Kidney (tissue), 14 donors: ENCODE results near the gene GTF2IRD1. TPM values are rescaled to one million over a fixed set of nuclear protein-coding genes. Genes with fewer than 3 reads are reported as not detected.

Experiments
- DNase-seq, 5 donors: peaks; one replicate each; pipeline ENCODE4 v3.0.0-alpha.2; 2013 to 2020
- FAIRE-seq: peaks from 2 replicates; lab custom pipeline; 2012; peaks lifted over from hg19 to GRCh38; lab: Jason Lieb, UNC
- H3K27ac ChIP-seq, 2 donors: one replicate each; pipeline ENCODE4 v1.7.0; 2013; ENCODE audit warnings: low read depth in 2 of 2, low read length in 2 of 2, inconsistent platforms in 1 of 2
- H3K27me3 ChIP-seq: one replicate; pipeline ENCODE4 v1.7.1; 2013; ENCODE audit warnings: low read length, inconsistent platforms; ENCODE audit not compliant: control insufficient read depth, insufficient read depth
- H3K36me3 ChIP-seq, 3 donors: one replicate each; pipeline versions ENCODE4 v1.7.0 to v1.7.1; 2013; ENCODE audit warnings: low read length in 3 of 3, control low read depth in 1 of 3, inconsistent platforms in 1 of 3; ENCODE audit not compliant: insufficient read depth in 3 of 3, control insufficient read depth in 2 of 3
- H3K4me1 ChIP-seq, 3 donors: one replicate each; pipeline versions ENCODE4 v1.7.0 to v1.7.1; 2013; ENCODE audit warnings: low read length in 3 of 3, inconsistent platforms in 1 of 3, low read depth in 1 of 3; ENCODE audit not compliant: control insufficient read depth in 2 of 3, insufficient read depth in 2 of 3
- H3K4me3 ChIP-seq, 3 donors: one replicate each; pipeline versions ENCODE4 v1.7.0 to v1.8.1; 2013; ENCODE audit warnings: low read length in 3 of 3, control low read depth in 1 of 3, inconsistent platforms in 1 of 3
- H3K9ac ChIP-seq, 3 donors: one replicate each; pipeline versions ENCODE4 v1.7.0 to v1.7.1; 2013; ENCODE audit warnings: low read length in 3 of 3, control low read depth in 1 of 3, inconsistent platforms in 1 of 3
- H3K9me3 ChIP-seq, 3 donors: one replicate each; pipeline versions ENCODE4 v1.7.0 to v1.7.1; 2013; ENCODE audit warnings: low read length in 3 of 3, control low read depth in 1 of 3, inconsistent platforms in 1 of 3; ENCODE audit not compliant: control insufficient read depth in 2 of 3, insufficient read depth in 1 of 3
- CTCF ChIP-seq: IDR thresholded peaks from 3 replicates; pipeline ENCODE4 v1.5.1; 2012; ENCODE audit warnings: mild to moderate bottlenecking, moderate library complexity, borderline replicate concordance; ENCODE audit not compliant: insufficient read depth; ENCODE audit errors: extremely low read depth
- intact Hi-C: fragments of 100-400 bp; cut with DNase I; formaldehyde crosslinking; loops from one replicate; pipeline ENCODE4 v1.11.1; 2022
- polyA plus RNA-seq: library from polyadenylated mRNA; stranded (reverse); fragments of 350-450 nt; fragmentation: Illumina TruSeq; extraction: RNeasy Lipid Tissue Mini Kit (QIAGEN cat#74804); gene quantifications from one replicate; pipeline ENCODE4 v1.2.3, GENCODE V29; 2014; ENCODE audit warnings: low read depth, low replicate concordance; ENCODE audit not compliant: insufficient read depth
- total RNA-seq: library from RNA; stranded (reverse); fragmentation: NEBNext Ultra II Directional; extraction: Animal tissue kit (Norgen Biotek cat#: 25700); gene quantifications from one replicate; pipeline ENCODE4 v1.2.1, GENCODE V29; 2021
- donor health status: control.
- donor health status: control.
- donor health status: control.
- donor health status: control.
- donor health status: control.
- donor health status: DM: yes; HTN: yes; CAD: no.
- donor health status: Normal renal cell carcinoma (clear cell type).

Gene GTF2IRD1
- total and polyA plus RNA-seq, 2 donors from 2014 or later, result 28.2 to 35.8 TPM

- H3K9ac ChIP-seq, result no peak overlapping the region
- H3K27ac ChIP-seq, result no peak overlapping the region
- FAIRE-seq, result no peak
- H3K4me3 ChIP-seq, result no peak overlapping the region
- no peak for TF ChIP-seq CTCF
- H3K27me3 ChIP-seq, result no peaks in the 10 kb centered on the region
- DNase-seq, result peak in 1 of 5 donors; percentile 32
- no peaks in the 10 kb centered on the region for H3K4me1 ChIP-seq
- no peaks in the 10 kb centered on the region for H3K9me3 ChIP-seq
- no peaks in the 10 kb centered on the region for H3K36me3 ChIP-seq
- intact Hi-C loops, result loop anchor here (5.0 kb wide), 1 partner anchor 197 kb away; no protein-coding TSS in a partner anchor
These were observed 49.0 kb upstream of the GTF2IRD1 start for GRCh38 chr7:74404741-74405140.

- H3K9ac ChIP-seq, result no peak overlapping the region
- no peak overlapping the region for H3K27ac ChIP-seq
- FAIRE-seq (no peak), DNase-seq (peak; percentile 57 to 68 (median 65))
- no peaks in the 10 kb centered on the region for H3K4me1 ChIP-seq
- H3K4me3 ChIP-seq, result no peak overlapping the region
- intact Hi-C loops, result no loop called here
- H3K36me3 ChIP-seq, result no peaks in the 10 kb centered on the region
- H3K9me3 ChIP-seq, result no peaks in the 10 kb centered on the region
- H3K27me3 ChIP-seq, result no peaks in the 10 kb centered on the region
- TF ChIP-seq CTCF, result peak; percentile 41
These were observed 48.4 kb upstream of the GTF2IRD1 start for GRCh38 chr7:74405191-74405898.

GRCh38 chr7:74405899-74406512, 47.7 kb upstream of the GTF2IRD1 start:
- H3K9me3 ChIP-seq, result no peaks in the 10 kb centered on the region
- TF ChIP-seq CTCF, result no peak
- H3K27me3 ChIP-seq, result no peaks in the 10 kb centered on the region
- FAIRE-seq (no peak), DNase-seq (peak in 2 of 5 donors; percentile 39 to 72)
- no peaks in the 10 kb centered on the region for H3K4me1 ChIP-seq
- no peak overlapping the region for H3K4me3 ChIP-seq
- intact Hi-C loops, result no loop called here
- H3K36me3 ChIP-seq, result no peaks in the 10 kb centered on the region
- no peak overlapping the region for H3K9ac ChIP-seq
- H3K27ac ChIP-seq, result no peak overlapping the region
